Esophagus mucosa (tissue), 1 donor: ENCODE data around the gene LGALS14. TPM values are rescaled to one million over a fixed set of nuclear protein-coding genes. Genes with fewer than 3 reads are reported as not detected.
"Not testable (repeated sequence)": the region's sequence is repeated elsewhere in the genome, so short reads cannot be mapped to it uniquely, and the experiment has no call there.

Experiments
- ATAC-seq: fragments of 200-7000 bp; cut with Tn5 transposase; one replicate; pipeline ENCODE4 v1.9.1; 2020
- total RNA-seq: library from RNA; stranded (reverse); gene quantifications from one replicate; pipeline ENCODE4 v1.2.4, GENCODE V29; 2023
- donor health status: DM: yes; HTN: yes; CAD: no.

LGALS14 gene
- total RNA-seq, 1 donor from 2014 or later: not detected

GRCh38 chr19:39696387-39696786 lies 7.9 kb upstream of the LGALS14 start:
- ATAC-seq: no peak

DNA sequence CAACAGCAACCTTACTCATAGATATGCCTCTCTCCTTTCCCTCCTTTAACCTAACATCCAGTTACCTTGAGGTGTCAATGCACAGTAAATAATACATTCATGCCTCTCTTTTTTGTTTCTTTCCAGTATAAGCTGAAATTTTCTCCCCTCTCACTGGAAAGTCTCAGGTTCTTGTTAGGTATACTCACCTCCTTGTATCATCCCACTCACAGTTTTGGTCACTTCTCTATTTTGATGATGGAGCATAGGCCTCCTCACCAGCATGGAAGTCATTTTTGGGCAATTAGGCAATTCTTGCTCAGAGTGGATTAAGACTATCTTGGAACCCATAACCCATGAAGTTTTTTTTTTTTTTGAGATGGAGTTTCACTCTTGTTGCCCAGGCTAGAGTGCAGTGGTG lies 5.7 kb upstream of the LGALS14 start:
- no peak for ATAC-seq

- no peak for ATAC-seq
Measured at GRCh38 chr19:39701291-39701690, 3.0 kb upstream of the LGALS14 start.

DNA sequence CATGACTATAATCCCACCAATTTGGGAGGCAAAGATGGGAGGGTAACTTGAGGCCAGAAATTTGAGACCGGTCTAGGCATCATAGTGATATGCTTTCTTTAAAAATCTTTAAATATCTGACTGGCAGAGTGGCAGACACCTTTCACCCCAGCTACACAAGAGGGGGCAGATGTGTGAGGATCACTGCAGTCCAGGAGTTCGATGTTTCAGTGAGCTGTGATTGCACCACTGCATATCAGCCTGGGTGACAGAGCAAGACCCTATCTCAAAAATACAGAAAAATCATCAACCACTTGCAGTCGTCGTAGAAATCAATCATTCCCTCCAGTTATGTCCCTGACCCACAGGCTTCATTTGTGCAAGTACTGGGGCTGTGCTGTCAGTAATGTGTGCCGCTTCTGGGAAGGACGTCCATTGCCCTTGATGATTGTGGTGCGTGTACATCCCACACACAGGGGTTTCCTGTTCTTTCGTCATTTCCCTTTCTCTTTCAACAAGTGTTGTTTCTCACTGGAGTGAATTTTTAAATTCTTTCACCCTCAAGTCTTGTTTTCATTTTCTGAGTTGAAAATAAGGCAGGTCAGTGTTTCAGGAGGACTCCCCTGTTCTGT lies 1.4 kb downstream of the LGALS14 start:
- ATAC-seq: no peak

GRCh38 chr19:39708594-39708993 lies 4.3 kb downstream of the LGALS14 start:
- ATAC-seq: no peak

- ATAC-seq: no peak
Measured at GRCh38 chr19:39709026-39709872, 5.0 kb downstream of the LGALS14 start.

DNA sequence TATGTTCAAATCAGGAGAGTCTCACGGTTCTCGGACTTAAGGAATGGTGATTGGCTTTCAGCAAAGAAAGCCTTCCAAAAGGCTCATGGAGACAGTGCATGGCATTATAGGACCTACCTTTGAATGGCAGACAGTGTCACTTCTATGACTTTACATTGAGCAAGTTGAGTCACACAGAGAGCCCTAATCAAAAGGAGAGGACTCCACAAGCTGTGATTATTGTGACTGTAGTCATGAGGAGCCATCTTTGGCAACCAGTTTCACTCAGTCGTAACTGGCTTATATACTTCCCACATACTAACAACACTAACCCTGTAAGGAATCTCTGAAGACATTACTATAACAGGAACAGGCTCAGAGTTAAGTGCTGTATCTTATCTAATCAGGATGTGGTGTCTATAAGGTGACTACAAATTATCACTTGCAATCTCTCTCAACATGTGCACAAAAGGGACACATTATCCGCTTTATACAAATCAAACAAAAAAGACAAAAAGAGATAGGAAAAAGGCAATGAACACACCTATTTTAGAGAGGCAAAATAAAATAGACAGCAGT lies 6.1 kb downstream of the LGALS14 start:
- ATAC-seq: no peak

- not testable (repeated sequence) for ATAC-seq
Measured at GRCh38 chr19:39720144-39720543, 15.9 kb downstream of the LGALS14 start.

DNA sequence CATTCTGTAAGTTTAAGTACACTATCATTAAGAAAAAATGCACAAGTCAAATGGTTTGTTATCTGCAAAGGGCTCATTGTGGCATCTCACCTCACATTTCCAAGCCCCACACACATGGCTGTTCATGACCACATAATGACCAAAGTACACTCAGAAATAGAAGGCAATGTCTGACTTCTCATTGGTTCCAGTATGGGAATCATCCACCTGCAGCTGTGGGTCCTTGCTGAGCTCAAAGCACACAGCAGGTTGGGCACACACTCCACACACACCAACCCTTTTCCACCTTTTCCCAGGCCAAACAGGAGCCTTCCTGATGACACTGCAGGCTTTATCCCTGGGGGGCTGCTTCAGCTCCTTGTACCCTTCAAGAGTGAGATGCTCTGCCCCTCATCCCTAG lies 21.7 kb downstream of the LGALS14 start:
- no peak for ATAC-seq

- no peak for ATAC-seq
Measured at GRCh38 chr19:39727070-39727800, 23.0 kb downstream of the LGALS14 start.

DNA sequence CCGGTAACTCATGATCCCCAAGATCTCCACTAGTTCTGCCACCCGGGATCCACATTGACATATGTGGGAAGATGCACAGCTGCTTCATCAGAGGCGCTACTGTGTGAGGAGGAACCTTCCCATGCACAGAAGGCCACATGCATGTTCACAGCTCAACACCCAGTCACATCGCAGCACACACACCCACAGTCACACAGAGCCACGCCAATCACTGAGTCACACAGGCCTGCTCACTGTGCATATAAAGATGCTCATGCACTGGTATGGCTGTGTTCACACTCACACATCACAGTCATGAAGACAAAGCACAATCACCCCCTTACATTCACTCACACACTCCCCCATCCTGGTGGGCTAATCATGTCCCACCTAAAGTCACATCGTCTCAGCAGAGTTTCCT lies 23.8 kb downstream of the LGALS14 start:
- ATAC-seq: no peak

DNA sequence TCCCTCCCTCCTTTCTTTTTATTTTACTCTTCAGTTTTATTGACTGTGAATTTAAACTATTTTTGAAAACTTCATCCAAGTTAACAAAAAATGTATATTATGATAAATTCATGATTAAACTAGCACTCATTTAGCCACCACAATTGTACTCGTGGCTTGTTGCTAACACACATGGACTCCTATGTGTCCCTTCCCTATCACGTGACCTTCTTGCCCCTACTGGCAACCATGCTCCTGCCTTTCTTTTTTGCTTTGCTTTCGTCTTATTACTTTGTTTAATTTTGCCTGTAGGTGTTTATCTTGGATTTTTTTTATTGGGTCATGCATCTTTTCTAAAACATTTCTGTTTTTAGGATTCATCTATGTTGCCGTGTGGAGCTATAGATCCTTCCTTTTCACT lies 25.3 kb downstream of the LGALS14 start:
- no peak for ATAC-seq

GRCh38 chr19:39731685-39732084 lies 27.4 kb downstream of the LGALS14 start:
- ATAC-seq: no peak

GRCh38 chr19:39733841-39734240 lies 29.6 kb downstream of the LGALS14 start:
- ATAC-seq: no peak

DNA sequence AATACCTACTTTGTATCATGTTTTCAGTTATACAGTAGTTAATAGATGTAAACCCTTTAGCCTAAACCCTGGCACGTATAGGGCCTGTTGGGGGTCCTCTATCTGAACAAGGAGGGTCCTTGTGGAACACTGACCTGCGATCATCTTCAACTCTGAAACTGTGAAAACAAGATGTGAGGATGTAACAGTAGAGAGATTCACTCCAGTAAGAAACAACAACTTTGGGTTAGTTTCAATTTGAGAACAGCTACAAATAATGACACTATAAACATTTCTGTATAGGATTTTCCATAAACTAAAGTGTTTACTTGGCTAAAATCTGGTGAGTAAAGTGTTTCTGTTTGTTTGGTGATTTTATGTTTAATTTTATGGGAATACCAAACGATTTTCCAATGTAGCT lies 31.4 kb downstream of the LGALS14 start:
- no peak for ATAC-seq

DNA sequence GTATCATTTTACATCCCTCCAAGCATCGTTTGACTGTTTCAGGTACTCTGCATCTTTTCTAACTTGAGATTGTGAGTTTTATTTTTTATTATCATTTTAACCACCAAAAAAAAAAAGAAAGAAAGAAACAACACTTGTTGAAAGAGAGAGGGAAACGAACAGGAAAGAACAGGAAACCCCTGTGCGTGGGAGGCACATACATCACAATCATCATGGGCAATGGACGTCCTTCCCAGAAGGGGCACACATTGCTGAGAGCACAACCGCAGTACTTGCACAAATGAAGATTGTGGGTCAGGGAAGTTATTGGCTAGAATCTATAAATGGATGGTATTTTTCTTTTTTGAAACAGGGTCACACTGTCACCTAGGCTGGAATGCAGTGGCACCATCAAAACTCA lies 31.8 kb downstream of the LGALS14 start:
- ATAC-seq: no peak

GRCh38 chr19:39737351-39737750 lies 33.1 kb downstream of the LGALS14 start:
- no peak for ATAC-seq

- ATAC-seq: no peak
Measured at GRCh38 chr19:39737891-39738290, 33.6 kb downstream of the LGALS14 start, which contains the start of gene CLC. CLC (minus strand) TSS chr19:39738029; CDS start chr19:39737952, 77 bp downstream.

DNA sequence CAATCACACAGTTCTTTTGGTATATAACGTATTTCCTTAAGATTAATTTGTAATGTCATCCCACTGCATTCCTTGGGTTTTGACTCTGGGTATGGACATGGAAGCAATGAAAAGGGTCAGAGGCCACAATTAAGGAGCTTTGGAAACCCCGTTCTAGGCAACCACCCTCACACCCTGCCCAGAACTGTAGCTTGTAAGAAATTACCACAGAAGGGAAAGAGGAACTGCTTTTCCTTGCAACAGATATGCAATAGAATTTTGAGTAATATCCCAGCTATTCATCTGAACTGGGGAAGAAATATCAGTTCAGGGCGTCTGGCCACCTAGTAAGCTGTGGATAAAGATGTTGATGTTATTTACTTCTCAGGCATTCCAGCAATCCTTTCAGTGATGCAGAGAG lies 34.5 kb downstream of the LGALS14 start:
- no peak for ATAC-seq

DNA sequence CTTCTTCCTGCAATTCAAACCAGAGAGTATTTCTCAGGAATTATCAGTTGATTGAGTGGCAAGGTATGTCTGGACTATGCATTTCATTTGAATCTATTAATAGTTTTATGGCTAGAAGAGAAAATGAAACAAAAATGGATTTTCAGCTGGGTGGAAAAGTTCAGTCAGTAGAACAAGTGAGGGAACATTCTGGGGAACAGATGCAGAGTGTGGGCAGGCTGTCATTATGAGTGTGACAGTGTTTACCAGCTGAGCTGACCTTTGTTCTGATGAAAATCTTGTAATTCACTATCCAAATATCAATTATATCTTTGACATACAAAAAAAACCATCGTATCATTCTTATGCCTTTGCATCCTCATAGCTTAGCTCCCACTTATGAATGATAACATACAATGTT lies 36.1 kb downstream of the LGALS14 start:
- no peak for ATAC-seq

DNA sequence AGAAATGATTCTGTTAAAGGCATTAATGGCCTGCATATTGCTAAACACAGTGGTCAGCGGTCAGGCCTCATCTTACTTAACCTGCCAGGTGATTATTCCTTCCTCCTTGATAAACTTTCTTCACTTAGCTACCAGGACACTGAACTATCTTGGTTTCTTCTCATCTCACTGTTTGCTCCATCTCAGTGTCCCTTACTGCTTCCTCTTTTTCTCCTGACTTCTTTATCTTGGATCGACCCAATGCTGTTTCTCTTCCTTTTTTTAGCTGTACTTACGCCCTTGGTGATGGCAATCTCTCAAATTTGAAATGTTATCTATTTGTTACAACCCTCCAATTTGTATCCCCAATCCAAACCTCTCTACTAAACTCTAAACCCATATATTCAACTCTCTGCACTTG lies 41.4 kb downstream of the LGALS14 start:
- ATAC-seq: no peak

DNA sequence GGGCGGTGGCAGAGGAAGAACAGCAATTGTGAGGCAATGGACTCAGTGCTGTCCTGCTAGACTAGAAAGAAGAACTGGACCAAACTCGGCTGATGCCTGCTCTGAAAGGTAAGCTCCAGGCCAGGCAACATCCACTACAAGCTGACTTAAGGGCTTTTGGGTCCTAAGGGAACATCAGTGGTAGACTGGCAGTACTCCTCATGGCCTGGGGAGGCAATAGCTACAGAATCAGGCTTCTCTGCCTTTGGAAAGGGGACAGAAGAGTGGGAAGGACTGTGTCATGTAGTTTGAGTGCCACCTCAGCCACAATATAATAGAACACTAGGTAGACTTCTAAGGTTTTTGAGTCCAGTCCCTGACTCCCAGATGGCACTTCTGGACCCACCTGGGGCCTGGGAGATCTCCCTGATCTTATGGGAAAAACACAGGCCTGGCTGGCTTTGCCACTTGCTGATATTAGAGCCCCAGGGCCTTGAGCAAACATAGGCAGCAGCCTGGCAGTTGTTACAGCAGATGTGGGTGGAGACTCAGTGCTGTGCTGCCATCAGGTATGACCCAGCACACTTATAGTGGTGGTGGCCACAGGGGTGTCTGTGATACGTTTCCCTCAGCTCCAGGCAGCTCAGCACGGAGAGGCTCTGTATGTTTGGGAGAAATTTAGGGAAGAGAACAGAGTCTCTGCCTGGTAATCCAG lies 42.7 kb downstream of the LGALS14 start:
- no peak for ATAC-seq

- ATAC-seq: no peak
Measured at GRCh38 chr19:39749981-39750380, 45.7 kb downstream of the LGALS14 start.
